ENCODE data around the gene PRICKLE2. TPM values are rescaled to one million over a fixed set of nuclear protein-coding genes. Genes with fewer than 3 reads are reported as not detected.

The PRICKLE2 gene
- total RNA-seq, 1 donor from 2014 or later: not detected

DNA sequence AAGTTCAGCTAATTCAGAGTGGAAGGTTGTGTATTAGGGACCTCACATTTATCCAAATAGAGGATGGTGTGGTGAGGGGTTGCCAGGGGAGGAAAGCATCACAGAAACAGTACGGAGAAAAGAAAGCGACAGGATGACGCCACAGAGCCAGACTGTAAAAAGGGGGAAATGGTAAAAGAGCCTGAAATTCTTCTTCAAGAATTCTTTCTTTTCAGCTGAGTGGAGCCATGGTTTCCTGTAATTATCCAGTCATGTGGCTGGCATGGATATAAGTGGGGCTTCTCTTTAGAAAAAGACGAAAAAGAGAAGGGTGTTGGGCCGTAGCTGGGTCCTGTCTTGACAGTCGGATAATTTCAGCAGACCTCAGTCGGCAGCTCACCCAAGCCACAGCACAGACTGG is 177.5 kb downstream of the PRICKLE2 start:
- Mint-ChIP-seq H3K4me1 (ENCODE audit: low read depth) (peaks cover 11% of the 10 kb centered on the region), H3K9me3 (no peaks in the 10 kb centered on the region), H3K27me3 (ENCODE audit: insufficient read depth) (peaks cover 10% of the 10 kb centered on the region), H3K4me3 (no peak overlapping the region), H3K36me3 (ENCODE audit: low read depth) (no peaks in the 10 kb centered on the region), H3K27ac (no peak overlapping the region)
- intact Hi-C loops (cut with micrococcal nuclease): loop anchor here (5.0 kb wide), 1 partner anchor 435 kb away; no protein-coding TSS in a partner anchor
- no peak for DNase-seq (ENCODE audit: low spot score)

GRCh38 chr3:64046996-64047594 is 178.2 kb downstream of the PRICKLE2 start:
- intact Hi-C loops (cut with micrococcal nuclease): loop anchor here (5.0 kb wide), 1 partner anchor 435 kb away; no protein-coding TSS in a partner anchor
- no peaks in the 10 kb centered on the region for H3K9me3 Mint-ChIP-seq
- no peaks in the 10 kb centered on the region for H3K36me3 Mint-ChIP-seq (ENCODE audit: low read depth)
- H3K27ac Mint-ChIP-seq: no peak overlapping the region
- no peak overlapping the region for H3K4me3 Mint-ChIP-seq
- H3K4me1 Mint-ChIP-seq (ENCODE audit: low read depth): peaks cover 11% of the 10 kb centered on the region
- no peak for DNase-seq (ENCODE audit: low spot score)
- peaks cover 12% of the 10 kb centered on the region for H3K27me3 Mint-ChIP-seq (ENCODE audit: insufficient read depth)

DNA sequence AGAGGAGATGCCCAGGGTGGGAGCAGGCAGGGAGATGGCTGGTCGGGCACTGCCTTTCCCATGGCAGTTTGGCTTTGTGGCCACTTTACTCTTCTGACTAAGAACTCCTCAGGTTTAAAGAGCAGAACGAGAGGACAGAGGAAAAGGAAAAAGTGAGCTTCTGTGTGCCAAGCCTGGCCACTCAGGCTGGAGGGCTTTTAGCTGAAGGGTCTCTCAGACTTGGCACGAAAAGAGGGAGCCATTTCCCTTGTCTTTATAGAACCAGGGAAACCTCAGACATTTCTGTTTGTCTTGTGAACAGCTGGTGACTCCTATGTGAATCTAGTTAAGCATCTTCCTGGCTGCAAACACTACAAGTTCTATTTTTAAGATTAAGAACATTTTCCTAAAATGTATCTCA is 178.7 kb downstream of the PRICKLE2 start:
- H3K4me3 Mint-ChIP-seq: no peak overlapping the region
- intact Hi-C loops (cut with micrococcal nuclease): loop anchor here (5.0 kb wide), 1 partner anchor 436 kb away; no protein-coding TSS in a partner anchor
- peaks cover 12% of the 10 kb centered on the region for H3K27me3 Mint-ChIP-seq (ENCODE audit: insufficient read depth)
- H3K4me1 Mint-ChIP-seq (ENCODE audit: low read depth): peaks cover 11% of the 10 kb centered on the region
- DNase-seq (ENCODE audit: low spot score): no peak
- H3K36me3 Mint-ChIP-seq (ENCODE audit: low read depth): no peaks in the 10 kb centered on the region
- H3K27ac Mint-ChIP-seq: no peak overlapping the region
- H3K9me3 Mint-ChIP-seq: no peaks in the 10 kb centered on the region

- intact Hi-C loops (cut with micrococcal nuclease): no loop called here
- Mint-ChIP-seq H3K4me1 (ENCODE audit: low read depth) (no peaks in the 10 kb centered on the region), H3K4me3 (no peak overlapping the region), H3K9me3 (no peaks in the 10 kb centered on the region), H3K36me3 (ENCODE audit: low read depth) (no peaks in the 10 kb centered on the region), H3K27me3 (ENCODE audit: insufficient read depth) (peaks cover 15% of the 10 kb centered on the region), H3K27ac (no peak overlapping the region)
- DNase-seq (ENCODE audit: low spot score): no peak
These were observed 182.3 kb downstream of the PRICKLE2 start for GRCh38 chr3:64042952-64043351.

Other genes starting within 250 kb of the PRICKLE2 start
- 133 and 137 TPM in 2 replicates for gene PSMD6, start 202.0 kb downstream of the PRICKLE2 start, total RNA-seq

All from activated T-helper 1 cell treated with anti-CD3 and anti-CD28 coated beads, Interleukin-12 subunit alpha, Interleukin-12 subunit beta, Interleukin-2, Interleukin-4 antibody, amounts not matched to agents 30 ng/mL and 10 ng/mL and 1 ng/mL, durations not matched to agents 14 hours and 24 hours and 36 hours (primary cell).